ENCODE results near the gene DIDO1.

The DIDO1 gene

DNA sequence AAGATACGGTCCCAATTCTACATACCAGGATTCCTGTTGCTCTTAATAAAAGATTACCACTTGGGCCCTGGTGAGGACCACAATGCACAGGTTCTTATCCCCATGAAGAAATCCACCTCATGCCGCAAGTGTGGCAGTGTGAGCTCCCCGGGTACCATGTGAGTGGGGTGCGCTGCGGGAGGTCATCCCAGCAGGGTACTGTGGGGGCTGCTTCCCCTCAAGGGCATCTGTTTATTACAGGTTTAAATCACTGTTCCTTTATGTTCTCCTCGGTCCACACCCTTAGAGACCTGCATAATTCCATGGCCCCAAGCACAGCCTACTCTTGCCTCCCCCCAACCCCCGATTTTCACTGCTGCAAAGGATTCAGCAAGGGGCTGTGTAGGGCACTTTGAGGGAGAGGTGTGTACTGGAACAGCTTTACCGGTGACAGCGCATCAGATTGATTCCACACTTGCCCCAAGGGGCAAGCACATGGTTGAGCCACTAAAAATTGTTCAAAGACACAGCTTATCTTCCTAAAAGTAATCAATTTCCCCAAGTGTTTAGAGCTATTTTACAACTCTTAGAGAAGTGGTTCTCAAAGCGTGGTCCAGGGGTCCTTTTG, 6.2 kb downstream of the DIDO1 start:
- no peak for DNase-seq (ENCODE audit: extremely low spot score)
- TF ChIP-seq, protein P1, sequence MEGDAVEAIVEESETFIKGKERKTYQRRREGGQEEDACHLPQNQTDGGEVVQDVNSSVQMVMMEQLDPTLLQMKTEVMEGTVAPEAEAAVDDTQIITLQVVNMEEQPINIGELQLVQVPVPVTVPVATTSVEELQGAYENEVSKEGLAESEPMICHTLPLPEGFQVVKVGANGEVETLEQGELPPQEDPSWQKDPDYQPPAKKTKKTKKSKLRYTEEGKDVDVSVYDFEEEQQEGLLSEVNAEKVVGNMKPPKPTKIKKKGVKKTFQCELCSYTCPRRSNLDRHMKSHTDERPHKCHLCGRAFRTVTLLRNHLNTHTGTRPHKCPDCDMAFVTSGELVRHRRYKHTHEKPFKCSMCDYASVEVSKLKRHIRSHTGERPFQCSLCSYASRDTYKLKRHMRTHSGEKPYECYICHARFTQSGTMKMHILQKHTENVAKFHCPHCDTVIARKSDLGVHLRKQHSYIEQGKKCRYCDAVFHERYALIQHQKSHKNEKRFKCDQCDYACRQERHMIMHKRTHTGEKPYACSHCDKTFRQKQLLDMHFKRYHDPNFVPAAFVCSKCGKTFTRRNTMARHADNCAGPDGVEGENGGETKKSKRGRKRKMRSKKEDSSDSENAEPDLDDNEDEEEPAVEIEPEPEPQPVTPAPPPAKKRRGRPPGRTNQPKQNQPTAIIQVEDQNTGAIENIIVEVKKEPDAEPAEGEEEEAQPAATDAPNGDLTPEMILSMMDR (IDR thresholded peaks at IDR 0.05; ENCODE audit: control extremely low read depth, extremely low read depth, low read depth, missing control alignments) = no peak
- POLR2A ChIA-PET = interaction anchor here (0.8 to 1.9 kb wide), 2 partner anchors 17 to 34 kb away, joined by 3 to 6 read pairs; no protein-coding TSS in a partner anchor
- CTCF ChIA-PET = interaction anchor here (0.9 to 12.6 kb wide), 10 partner anchors 8 to 95 kb away, joined by 3 to 153 read pairs (median 6); no protein-coding TSS in a partner anchor

DNA sequence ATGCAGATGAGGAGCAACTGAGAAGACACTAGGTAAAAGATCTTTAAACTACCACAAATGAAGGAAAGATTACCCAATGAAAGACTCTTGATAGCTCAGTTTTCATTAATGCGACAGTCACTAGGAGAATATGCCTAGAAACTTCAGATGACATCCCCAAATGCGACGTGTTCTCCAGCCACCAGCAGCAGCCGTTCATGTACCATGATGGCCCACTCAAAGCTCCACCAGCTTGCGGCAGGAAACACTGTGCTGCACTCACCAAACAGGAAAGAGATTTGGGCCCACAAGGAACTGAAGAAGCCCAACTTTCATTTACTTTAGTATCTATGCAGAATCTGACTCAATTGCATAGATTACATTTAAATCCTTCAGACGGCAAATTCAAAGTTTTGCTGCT, 7.5 kb downstream of the DIDO1 start:
- ChIA-PET CTCF (interaction anchor here (0.7 to 12.6 kb wide), 10 partner anchors 7 to 91 kb away, joined by 3 to 153 read pairs (median 4); no protein-coding TSS in a partner anchor), POLR2A (interaction anchor here (0.6 to 1.0 kb wide), 2 partner anchors 96 to 122 kb away, joined by 3 read pairs; partner anchors contain the start of gene MRGBP)
- TF ChIP-seq, protein P1 (IDR thresholded peaks at IDR 0.05; ENCODE audit: control extremely low read depth, extremely low read depth, low read depth, missing control alignments) = no peak
- DNase-seq (ENCODE audit: extremely low spot score) = no peak

DNA sequence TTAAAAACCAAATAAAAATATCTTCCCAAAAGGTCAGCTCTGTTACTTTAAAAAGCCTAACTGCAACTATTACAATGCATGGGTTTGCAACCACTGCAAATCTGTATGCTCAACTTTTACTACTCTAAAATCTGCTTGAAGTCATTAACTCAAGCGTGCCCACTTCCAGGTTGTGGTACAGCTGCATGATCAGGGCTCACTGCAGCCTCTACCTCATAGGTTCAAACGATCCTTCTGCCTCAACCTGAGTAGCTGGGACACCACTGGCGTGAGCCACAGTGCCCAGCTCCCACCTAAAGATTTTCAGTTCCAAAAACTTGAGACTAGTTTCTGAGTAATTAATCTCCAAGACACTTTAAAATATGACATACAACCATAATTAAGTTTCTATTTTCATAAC, 8.2 kb downstream of the DIDO1 start:
- ChIA-PET POLR2A (interaction anchor here (0.6 kb wide), 1 partner anchor 122 kb away, joined by 3 read pairs; the partner anchor contains the start of gene MRGBP), CTCF (interaction anchor here (0.7 to 12.6 kb wide), 10 partner anchors 10 to 91 kb away, joined by 3 to 153 read pairs (median 4); no protein-coding TSS in a partner anchor)
- TF ChIP-seq, protein P1 (IDR thresholded peaks at IDR 0.05; ENCODE audit: control extremely low read depth, extremely low read depth, low read depth, missing control alignments) = no peak
- no peak for DNase-seq (ENCODE audit: extremely low spot score)

DNA sequence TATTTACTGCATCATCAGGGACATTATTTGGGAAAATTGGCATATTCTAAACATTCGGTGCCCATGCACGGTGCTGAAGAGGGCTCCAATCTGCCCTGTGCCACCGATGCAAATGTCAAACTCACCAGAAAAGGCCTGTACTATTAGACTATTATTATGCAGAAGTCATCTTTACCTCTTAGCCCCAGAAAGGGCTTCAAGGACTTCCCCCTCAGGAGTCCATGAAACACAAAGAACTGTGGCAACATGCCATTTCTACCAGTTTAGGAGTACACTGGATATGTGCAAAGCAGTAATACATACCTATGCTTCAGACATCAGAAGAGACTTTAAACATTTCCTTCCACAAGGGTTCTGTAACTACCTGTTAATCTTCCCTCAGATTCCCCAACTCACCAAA, 8.6 kb downstream of the DIDO1 start:
- ChIA-PET CTCF (interaction anchor here (0.9 to 12.6 kb wide), 10 partner anchors 10 to 61 kb away, joined by 3 to 153 read pairs (median 4); no protein-coding TSS in a partner anchor), POLR2A (no interaction called here)
- TF ChIP-seq, protein P1 (IDR thresholded peaks at IDR 0.05; ENCODE audit: control extremely low read depth, extremely low read depth, low read depth, missing control alignments) = no peak
- no peak for DNase-seq (ENCODE audit: extremely low spot score)

DNA sequence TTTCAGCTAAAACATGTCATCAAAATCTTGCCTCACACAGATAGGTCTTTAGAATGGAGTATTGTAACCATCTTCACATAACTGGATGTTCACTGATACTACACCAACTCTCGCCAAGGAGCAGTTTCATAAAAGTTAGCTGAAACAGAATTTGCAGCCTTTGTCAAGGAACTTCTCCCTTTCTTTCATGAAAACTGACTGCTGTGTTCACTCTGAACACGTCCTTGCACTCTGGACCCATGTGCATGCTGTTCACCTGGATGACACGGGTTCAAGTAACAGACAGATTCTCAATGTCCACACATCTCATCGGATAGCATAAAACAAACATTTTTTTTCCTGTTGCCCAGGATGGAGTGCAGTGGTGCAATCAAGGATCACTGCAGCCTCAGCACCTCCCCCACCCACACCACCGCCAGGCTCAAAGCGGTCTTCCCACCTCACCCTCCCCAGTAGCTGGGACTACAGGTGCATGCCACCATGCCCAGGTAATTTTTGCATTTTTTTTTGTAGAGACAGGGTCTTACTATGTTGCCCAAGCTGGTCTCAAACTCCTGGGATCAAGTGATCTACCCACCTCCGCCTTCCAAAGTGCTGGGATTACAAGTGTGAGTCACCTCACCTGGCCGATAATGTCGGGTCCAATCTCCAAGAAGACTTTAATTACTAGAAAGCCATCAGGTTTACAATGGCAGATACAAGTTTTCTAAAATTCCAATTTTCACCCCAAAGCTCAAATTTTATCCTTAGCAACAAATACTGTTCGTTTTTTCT, 9.4 kb downstream of the DIDO1 start:
- CTCF ChIA-PET = interaction anchor here (0.7 to 12.6 kb wide), 8 partner anchors 9 to 92 kb away, joined by 3 to 153 read pairs (median 6); no protein-coding TSS in a partner anchor
- TF ChIP-seq, protein P1 (IDR thresholded peaks at IDR 0.05; ENCODE audit: control extremely low read depth, extremely low read depth, low read depth, missing control alignments) = no peak
- no peak for DNase-seq (ENCODE audit: extremely low spot score)
- POLR2A ChIA-PET = interaction anchor here (1.2 kb wide), 1 partner anchor 11 kb away, joined by 5 read pairs; no protein-coding TSS in a partner anchor

DNA sequence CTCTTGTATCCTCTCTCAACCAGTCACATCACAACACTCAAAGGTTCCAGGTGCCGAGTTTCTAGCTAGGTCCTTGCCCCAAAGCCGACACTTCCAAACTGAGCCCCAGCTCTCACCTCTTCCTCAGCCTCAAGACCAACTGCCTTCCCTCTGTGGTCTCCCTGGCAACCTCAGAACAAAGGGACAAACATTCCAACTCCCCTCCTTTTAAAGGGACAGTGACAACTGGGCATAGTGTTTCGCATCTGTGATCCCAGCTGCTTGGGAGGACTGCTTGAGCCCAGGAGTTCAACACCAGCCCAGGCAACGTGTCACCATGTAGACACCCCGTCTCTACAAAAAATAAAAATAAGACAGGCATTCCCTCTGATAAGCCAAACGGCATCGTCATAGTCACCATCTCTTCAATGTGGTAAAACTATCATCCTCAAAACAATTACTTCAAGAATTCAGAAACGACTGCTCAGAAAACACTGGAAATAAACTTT, 11.3 kb downstream of the DIDO1 start:
- no peak for DNase-seq (ENCODE audit: extremely low spot score)
- TF ChIP-seq, protein P1 (IDR thresholded peaks at IDR 0.05; ENCODE audit: control extremely low read depth, extremely low read depth, low read depth, missing control alignments) = no peak
- POLR2A ChIA-PET = no interaction called here
- CTCF ChIA-PET = interaction anchor here (4.4 to 12.6 kb wide), 3 partner anchors 7 to 14 kb away, joined by 29 to 153 read pairs (median 30); no protein-coding TSS in a partner anchor
